ENCODE data around the gene TP73. TPM values are rescaled to one million over a fixed set of nuclear protein-coding genes. Genes with fewer than 3 reads are reported as not detected.

TP73 gene
- total RNA-seq, 1 experiment from 2014 or later = 11.9 TPM

GRCh38 chr1:3762873-3763228 lies 110.5 kb downstream of the TP73 start:
- H3K4me3 Mint-ChIP-seq (ENCODE audit: unreplicated experiment) = no peak overlapping the region
- peaks cover 26% of the 10 kb centered on the region for H3K27me3 Mint-ChIP-seq (ENCODE audit: insufficient read depth, unreplicated experiment)
- POLR2A ChIA-PET = no interaction called here
- no peak for DNase-seq
- no peaks in the 10 kb centered on the region for H3K4me1 ChIP-seq
- no peaks in the 10 kb centered on the region for H3K27me3 ChIP-seq (replicated peaks; ENCODE audit: control insufficient read depth, insufficient read depth, low read length)
- H3K4me3 ChIP-seq (ENCODE audit: low read depth, low read length) = no peak overlapping the region
- no peak overlapping the region for H3K27ac Mint-ChIP-seq (ENCODE audit: unreplicated experiment)
- H3K4me1 Mint-ChIP-seq (ENCODE audit: low read depth, unreplicated experiment) = peaks cover 6% of the 10 kb centered on the region
- CTCF ChIA-PET = no interaction called here
- no peaks in the 10 kb centered on the region for H3K9me3 ChIP-seq
- BruUV-seq (replicated peaks) = no TSS peak
- H3K36me3 ChIP-seq (ENCODE audit: control insufficient read depth, insufficient read depth, low read length) = no peaks in the 10 kb centered on the region
- H3K9me3 Mint-ChIP-seq (ENCODE audit: unreplicated experiment) = peaks cover 7% of the 10 kb centered on the region
- no peak for TF ChIP-seq CTCF (IDR thresholded peaks at IDR 0.05; ENCODE audit: insufficient read depth in 1 of 2, low read depth in 1 of 2, low read length in 1 of 2, severe bottlenecking in 1 of 2, unreplicated experiment in 1 of 2)
- intact Hi-C loops (cut with micrococcal nuclease; ENCODE audit: unreplicated experiment) = no loop called here
- no peaks in the 10 kb centered on the region for H3K36me3 Mint-ChIP-seq (ENCODE audit: insufficient read depth, unreplicated experiment)

GRCh38 chr1:3763351-3764125 lies 111.2 kb downstream of the TP73 start:
- DNase-seq = no peak
- CTCF ChIA-PET = no interaction called here
- H3K36me3 ChIP-seq (ENCODE audit: control insufficient read depth, insufficient read depth, low read length) = no peaks in the 10 kb centered on the region
- no peak for TF ChIP-seq CTCF (IDR thresholded peaks at IDR 0.05; ENCODE audit: insufficient read depth in 1 of 2, low read depth in 1 of 2, low read length in 1 of 2, severe bottlenecking in 1 of 2, unreplicated experiment in 1 of 2)
- H3K36me3 Mint-ChIP-seq (ENCODE audit: insufficient read depth, unreplicated experiment) = no peaks in the 10 kb centered on the region
- intact Hi-C loops (cut with micrococcal nuclease; ENCODE audit: unreplicated experiment) = no loop called here
- H3K4me1 Mint-ChIP-seq (ENCODE audit: low read depth, unreplicated experiment) = peaks cover 6% of the 10 kb centered on the region
- no peak overlapping the region for H3K4me3 Mint-ChIP-seq (ENCODE audit: unreplicated experiment)
- H3K4me3 ChIP-seq (ENCODE audit: low read depth, low read length) = no peak overlapping the region
- H3K27ac Mint-ChIP-seq (ENCODE audit: unreplicated experiment) = no peak overlapping the region
- BruUV-seq (replicated peaks) = no TSS peak
- no peaks in the 10 kb centered on the region for H3K9me3 ChIP-seq
- no peaks in the 10 kb centered on the region for H3K4me1 ChIP-seq
- POLR2A ChIA-PET = no interaction called here
- peaks cover 26% of the 10 kb centered on the region for H3K27me3 Mint-ChIP-seq (ENCODE audit: insufficient read depth, unreplicated experiment)
- peaks cover 7% of the 10 kb centered on the region for H3K9me3 Mint-ChIP-seq (ENCODE audit: unreplicated experiment)
- H3K27me3 ChIP-seq (replicated peaks; ENCODE audit: control insufficient read depth, insufficient read depth, low read length) = no peaks in the 10 kb centered on the region

- no TSS peak for BruUV-seq (replicated peaks)
- CTCF ChIA-PET = no interaction called here
Observed at GRCh38 chr1:3767328-3767925, 115.1 kb downstream of the TP73 start.

More at GRCh38 chr1:3767328-3767925, 115.1 kb downstream of the TP73 start:
- Mint-ChIP-seq H3K36me3 (ENCODE audit: insufficient read depth, unreplicated experiment) (no peaks in the 10 kb centered on the region), H3K9me3 (ENCODE audit: unreplicated experiment) (peaks cover 7% of the 10 kb centered on the region), H3K4me3 (ENCODE audit: unreplicated experiment) (no peak overlapping the region), H3K4me1 (ENCODE audit: low read depth, unreplicated experiment) (no peaks in the 10 kb centered on the region), H3K27me3 (ENCODE audit: insufficient read depth, unreplicated experiment) (peaks cover 15% of the 10 kb centered on the region), H3K27ac (ENCODE audit: unreplicated experiment) (no peak overlapping the region)
- POLR2A ChIA-PET = interaction anchor here (0.6 kb wide), 1 partner anchor 20 kb away, joined by 6 read pairs; no protein-coding TSS in a partner anchor
- Histone ChIP-seq H3K36me3 (ENCODE audit: control insufficient read depth, insufficient read depth, low read length) (no peaks in the 10 kb centered on the region), H3K4me3 (ENCODE audit: low read depth, low read length) (no peak overlapping the region), H3K4me1 (no peaks in the 10 kb centered on the region), H3K27me3 (replicated peaks; ENCODE audit: control insufficient read depth, insufficient read depth, low read length) (no peaks in the 10 kb centered on the region), H3K9me3 (no peaks in the 10 kb centered on the region)
- TF ChIP-seq CTCF (IDR thresholded peaks at IDR 0.05; ENCODE audit: insufficient read depth in 1 of 2, low read depth in 1 of 2, low read length in 1 of 2, severe bottlenecking in 1 of 2, unreplicated experiment in 1 of 2) = no peak
- no peak for DNase-seq
- intact Hi-C loops (cut with micrococcal nuclease; ENCODE audit: unreplicated experiment) = no loop called here
